ENCODE measurements around the gene ANKRD62.

Gene ANKRD62

DNA sequence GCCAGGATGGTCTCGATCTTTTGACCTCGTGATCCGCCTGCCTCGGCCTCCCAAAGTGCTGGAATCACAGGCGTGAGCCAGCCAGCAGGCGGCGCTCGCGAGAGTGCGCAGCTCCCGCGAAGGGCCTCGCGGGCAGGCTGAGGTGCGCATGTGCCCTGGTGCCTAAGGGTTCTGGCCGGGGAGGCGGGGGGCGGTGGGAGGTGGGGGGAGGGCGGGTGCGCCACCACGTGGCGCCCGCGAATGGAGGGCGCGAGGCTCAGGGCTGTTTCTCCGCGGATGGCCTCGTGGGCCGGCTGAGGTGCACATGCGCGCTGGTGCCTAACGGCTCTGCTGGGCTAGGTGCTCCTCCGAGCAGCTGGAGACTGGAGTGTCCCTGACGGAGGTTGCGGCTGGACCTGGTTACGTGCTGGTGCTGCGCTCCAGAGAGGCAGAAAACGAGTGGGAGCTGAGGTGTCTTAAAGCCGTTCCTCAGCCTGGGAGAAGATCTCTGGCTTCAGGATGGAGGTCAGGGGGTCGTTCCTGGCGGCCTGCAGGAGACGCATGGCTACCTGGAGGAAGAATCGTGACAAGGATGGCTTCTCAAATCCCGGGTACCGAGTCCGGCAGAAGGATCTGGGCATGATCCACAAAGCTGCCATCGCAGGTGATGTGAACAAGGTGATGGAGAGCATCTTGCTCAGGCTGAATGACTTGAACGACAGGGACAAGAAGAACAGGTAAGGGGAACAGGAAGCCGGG lies at the start of gene ANKRD62:
Gene ANKRD62 (plus strand): TSS at position 324 of the 738 bp plus-strand sequence. CDS start 175 bp downstream, at position 499.
- no peak for DNase-seq

GRCh38 chr18:12044591-12044990 lies 49.1 kb upstream of the ANKRD62 start:
- DNase-seq: no peak

DNA sequence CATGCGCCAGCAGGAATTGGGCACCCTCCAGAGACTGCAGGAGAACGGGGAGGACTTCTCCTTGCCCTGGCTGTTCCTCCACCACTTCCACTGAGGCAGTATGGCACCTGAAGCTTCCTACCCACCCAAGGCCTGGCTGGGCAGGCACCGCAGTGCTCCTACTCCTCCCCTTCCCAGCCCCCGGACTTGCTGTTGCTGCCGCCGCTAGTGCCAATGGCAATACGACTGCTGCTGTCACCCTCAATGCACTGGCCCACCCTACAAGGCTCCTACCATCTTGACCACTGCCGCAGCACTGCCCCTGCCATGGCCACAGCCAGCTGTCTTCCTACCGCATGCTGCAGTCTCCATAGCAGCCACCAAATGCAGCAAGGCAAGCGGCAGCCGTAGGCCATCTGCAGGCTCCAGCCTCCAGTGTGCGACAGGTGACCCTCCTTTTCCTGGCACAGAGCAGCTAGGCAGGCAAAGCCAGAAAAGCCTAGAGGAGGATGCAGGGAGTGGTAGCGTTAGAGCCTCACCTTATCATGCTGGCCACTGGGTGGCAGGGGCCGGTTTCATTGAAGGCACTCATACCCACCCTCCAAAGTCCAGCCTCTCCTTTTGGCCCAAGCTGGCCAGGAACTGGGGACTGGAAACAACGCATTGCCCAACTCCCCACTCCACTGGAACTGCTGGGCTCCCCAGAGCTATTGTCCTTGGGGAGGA lies 47.4 kb upstream of the ANKRD62 start:
- DNase-seq: no peak

- no peak for DNase-seq
These were observed 46.8 kb upstream of the ANKRD62 start for GRCh38 chr18:12046751-12047335.

DNA sequence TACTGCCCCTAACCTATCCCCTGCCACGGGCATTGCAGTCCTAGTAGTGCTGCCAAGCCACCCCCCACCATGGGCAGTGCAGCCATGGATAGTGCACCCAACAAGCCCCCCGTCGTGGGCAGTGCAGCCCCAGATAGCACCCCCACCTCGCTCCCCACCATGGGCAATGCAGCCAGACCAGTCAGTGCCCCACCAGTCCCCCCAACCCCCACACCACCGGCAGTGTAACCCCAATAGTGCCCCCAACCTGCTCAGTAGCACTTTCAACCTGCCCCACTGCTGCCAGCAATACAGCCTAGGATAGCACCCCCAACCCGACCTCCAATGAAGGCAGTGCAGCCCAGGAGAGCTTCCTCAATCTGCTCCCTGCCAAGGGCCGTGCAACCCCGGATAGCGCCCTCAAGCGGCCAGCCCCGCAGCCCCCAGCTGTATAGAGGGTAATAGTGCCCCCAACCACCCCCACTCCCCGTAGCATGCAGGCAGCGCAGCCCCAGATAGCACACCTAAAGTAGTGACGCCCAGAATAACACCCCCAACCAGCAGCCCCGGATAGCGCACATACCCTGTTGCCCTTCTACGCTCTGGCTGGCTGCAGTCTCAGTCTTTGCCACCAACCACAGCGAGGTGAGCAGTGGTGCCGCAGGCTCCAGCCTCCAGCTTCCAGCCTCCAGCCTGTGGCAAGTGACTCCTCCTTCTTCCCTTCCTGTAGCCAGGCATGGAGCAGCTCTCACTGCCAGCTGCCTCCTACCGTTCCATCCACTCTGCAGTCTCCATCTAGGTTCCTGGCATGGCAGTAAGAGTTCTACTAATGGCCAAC lies 45.4 kb upstream of the ANKRD62 start:
- DNase-seq: no peak

GRCh38 chr18:12048827-12049175 lies 44.8 kb upstream of the ANKRD62 start:
- no peak for DNase-seq

GRCh38 chr18:12049978-12050811 lies 43.4 kb upstream of the ANKRD62 start:
- DNase-seq: no peak

GRCh38 chr18:12052866-12053265 lies 40.8 kb upstream of the ANKRD62 start:
- no peak for DNase-seq

GRCh38 chr18:12053289-12053688 lies 40.4 kb upstream of the ANKRD62 start:
- DNase-seq: no peak

GRCh38 chr18:12056034-12056883 lies 37.4 kb upstream of the ANKRD62 start:
- DNase-seq: no peak

DNA sequence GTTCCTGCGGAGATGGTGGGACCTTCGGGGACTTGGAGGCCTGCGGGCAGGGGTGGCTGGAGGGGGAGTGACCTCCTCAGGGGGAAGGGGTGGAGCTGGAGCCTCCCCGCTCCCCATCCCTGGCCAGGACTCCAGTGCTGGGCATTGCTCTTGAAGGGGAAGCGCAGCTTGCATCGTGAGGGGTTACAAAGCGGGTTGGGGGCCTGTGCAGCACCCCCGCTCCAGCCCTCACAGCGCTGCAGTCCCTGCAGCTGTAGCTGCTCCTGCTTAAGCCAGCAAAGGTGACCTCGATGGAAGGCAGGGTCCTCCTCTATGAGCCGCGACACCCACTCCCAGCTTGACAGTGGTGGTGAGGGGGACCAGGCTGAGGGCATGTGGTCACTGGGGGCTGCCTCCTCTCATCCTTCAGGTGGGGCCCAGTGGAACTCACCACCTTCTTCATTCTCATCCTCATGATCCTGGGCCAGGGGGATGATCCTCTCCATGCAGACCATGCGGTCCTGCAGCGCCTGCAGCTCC lies 36.7 kb upstream of the ANKRD62 start:
- DNase-seq: no peak

DNA sequence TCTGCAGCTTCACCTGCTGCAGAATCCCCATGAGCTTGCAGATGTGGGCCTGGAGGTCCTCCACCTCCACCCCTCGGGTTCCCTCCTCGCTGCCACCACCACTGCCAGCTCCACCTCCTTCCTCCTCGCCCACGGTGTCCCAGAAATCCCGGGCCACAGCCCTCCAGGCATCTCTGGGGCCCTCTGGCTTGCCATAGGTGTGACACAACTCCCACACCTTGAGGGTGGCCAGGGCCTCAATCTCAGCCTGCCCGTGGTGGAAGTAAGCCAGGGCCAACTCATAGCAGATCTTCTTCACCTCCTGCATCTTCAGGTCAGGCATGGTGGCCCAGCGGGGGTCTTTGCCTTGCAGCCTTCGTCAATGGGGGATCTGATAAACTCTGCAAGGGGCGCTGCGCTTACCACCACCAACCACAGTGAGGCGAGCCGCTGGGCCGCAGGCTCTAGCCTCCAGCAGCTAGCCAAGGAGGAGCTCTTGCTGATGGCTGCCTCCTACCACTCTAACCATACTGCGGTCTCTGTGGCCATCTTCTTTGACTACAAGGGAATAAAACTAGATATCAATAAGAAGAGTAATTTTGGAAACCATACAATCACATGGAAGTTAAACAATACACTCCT lies 36.1 kb upstream of the ANKRD62 start:
- no peak for DNase-seq

DNA sequence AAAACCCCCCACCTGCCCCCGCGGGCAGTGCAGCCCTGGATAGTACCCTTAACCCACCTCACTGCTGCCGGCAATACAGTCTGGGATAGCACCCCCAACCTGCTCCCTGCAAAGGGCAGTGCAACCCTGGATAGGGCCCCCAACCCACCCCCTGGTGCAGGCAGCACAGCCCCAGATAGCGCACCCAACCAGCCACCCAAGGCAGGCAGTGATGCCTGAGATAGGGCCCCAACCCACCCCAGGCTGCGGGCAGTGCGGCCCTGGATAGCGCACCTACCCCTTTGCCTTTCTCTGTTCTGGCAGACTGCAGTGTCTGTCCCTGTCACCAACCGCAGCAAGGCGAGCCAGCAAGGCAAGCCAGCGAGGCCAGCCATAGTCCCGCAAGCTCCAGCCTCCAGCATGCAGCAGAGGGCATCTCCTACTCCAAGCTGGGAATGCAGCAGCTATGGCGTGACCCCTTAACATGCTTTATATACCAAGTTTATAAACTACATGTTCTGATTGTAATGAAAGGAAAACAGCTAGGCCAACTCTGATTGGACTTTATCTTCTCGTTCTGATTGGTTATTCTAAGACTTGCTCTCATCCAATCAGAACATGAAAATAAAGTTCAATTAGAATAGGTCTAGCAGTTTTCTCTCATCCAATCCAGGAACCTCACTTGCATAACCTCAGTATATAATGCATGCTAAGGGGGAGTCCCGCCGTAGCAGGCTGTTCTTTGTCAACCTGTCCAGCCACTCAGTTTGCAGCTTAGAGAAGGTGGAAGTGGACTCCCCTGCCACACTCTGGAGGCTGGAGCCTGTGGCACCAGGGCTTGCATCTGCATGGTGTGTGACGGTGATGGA lies 34.1 kb upstream of the ANKRD62 start:
- DNase-seq: no peak

- DNase-seq: no peak
These were observed 33.3 kb upstream of the ANKRD62 start for GRCh38 chr18:12060182-12060870.

DNA sequence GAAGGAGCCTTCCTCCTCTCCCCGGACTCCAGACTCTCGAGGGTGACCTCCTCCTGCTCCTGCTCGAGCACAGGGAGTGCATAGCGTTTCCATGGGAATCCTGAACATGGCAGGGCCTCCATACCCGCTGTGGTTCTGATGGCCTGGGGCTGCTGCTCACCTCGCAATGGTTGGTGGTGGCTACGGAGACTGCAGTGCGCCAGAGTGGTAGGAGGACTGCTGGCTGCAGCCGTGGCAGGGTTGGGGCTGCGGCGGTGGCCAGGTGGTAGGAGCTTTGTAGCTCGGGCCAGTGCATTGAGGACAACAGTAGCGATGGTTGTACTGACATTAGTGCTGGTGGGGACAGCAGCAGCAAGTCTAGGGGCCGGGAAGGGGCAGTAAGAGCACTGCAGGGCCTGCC lies 32.0 kb upstream of the ANKRD62 start:
- no peak for DNase-seq

GRCh38 chr18:12062974-12063373 lies 30.7 kb upstream of the ANKRD62 start:
- no peak for DNase-seq

- no peak for DNase-seq
These were observed 29.4 kb upstream of the ANKRD62 start for GRCh38 chr18:12064086-12064763.

DNA sequence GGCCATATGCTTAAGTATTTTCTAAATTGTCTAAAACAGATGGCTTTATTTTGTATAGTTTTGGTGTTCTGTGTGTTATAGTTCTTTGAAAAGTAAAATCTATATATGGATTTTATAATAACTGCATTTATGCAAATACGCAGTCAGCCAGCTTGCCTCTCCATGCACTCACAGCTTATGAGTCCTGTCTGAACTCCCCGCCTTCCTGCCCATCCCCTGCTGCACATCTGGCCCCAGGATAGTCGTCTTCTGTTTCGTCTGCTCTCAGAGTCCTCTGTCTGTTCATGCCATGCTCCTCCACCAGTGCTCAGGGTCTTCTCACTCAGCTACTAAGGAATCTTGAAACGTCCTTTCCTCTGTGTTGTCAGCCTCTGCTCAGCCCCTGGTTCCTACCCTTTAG lies 28.2 kb upstream of the ANKRD62 start:
- no peak for DNase-seq
